ENCODE data around the gene RNF208.

RNF208 gene

DNA sequence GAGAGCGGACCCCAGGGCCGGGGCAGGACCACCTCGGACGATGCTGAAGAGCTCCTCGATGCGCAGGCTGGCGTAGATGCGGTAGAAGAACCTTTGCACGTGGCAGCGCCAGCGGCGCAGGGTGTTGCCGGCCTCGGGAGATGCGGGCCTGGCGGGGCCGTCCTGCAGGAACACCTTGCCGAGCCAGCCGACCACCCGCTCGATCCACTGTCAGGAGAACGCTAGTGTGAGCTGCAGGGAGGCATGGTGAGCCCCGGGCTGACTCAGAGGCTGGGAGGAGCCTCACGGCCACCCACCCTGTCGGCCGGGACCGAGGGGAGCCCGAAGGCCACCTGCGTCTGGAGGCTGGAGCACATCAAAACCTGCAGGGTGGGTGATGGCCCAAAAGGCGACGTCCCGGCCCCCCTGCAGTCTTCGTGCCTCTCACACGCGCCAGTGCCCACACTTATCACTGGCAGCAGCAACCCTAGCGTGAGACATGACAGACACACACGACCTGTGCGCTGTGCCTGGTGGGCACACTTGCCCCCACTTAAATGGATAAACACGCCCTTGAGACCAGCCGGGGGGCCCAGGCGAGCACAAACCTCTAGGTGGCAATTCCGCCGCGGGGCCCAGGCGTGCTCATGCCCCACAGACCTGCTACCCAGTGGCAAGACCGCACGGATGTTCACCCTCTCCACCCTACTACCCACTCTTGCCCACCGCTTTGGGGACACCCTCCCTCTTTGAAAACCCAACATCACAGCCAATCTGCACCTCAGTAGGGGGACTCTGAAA is 37.0 kb downstream of the RNF208 start:
- in situ Hi-C loops (cut with MboI; ENCODE audit: low pct_unique_long_range_greater_than_20kb, low sequenced_read_pairs) = no loop called here
- DNase-seq = no peak

DNA sequence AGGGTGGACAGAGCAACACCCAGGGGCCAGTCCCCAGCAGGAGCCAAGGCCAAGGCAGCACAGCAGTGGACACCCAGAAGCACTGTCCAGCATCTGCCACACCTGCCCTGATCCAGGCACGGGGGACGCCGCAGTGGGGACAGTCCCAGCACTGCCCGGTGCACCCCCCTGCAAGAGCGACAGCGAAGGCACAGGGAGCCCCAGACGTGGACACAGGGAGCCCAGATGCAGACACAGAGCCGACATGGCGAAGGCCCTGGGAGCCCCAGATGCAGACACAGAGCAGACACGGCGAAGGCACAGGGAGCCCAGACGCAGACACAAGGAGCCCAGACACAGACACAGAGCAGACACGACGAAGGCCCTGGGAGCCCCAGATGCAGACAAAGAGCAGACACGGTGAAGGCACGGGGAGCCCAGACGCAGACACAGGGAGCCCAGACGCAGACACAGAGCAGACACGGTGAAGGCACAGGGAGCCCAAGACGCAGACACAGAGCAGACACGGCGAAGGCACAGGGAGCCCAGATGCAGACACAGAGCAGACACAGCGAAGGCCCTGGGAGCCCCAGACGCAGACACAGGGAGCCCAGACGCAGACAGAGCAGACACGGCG is 38.0 kb downstream of the RNF208 start:
- DNase-seq = no peak
- in situ Hi-C loops (cut with MboI; ENCODE audit: low pct_unique_long_range_greater_than_20kb, low sequenced_read_pairs) = no loop called here

DNA sequence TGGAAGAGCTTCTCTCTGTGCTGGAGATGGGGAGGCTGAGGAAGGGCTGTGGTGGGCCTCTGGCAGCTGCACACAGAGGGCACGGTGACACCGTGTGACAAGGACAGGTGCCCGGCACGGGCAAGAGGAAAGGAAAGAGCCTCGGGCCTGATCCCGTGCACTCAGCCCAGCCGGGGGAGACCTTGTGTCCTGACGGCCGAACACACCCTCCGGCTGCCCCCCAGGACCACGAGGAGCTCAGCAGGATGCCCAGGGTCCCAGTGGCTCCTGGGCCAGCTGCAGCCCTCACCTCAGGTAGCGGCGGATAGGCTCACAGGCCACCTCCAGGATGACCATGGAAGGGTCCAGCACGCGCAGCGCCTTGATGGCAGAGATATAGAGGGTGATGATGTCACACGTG is 39.2 kb downstream of the RNF208 start:
- in situ Hi-C loops (cut with MboI; ENCODE audit: low pct_unique_long_range_greater_than_20kb, low sequenced_read_pairs) = no loop called here

DNA sequence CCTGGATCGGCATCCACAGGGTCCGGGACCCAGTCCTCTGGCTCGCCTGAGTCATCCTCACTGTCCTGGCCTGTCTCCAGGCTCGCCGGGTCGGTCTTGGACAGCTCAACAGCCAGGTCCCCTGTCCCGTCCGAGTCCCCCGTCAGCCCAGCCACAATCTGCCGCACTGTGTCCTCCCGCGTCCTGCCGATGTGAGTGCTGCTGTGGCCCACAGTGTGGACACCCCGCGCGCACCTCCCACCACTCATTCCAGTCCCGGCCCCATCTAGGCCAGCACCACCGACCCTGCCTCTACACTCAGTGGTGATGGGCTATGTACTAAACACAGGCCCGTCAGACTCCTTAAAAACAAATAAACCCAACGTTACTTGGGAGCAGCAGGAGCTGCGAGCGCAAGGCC is 40.4 kb downstream of the RNF208 start:
- DNase-seq = no peak
- in situ Hi-C loops (cut with MboI; ENCODE audit: low pct_unique_long_range_greater_than_20kb, low sequenced_read_pairs) = no loop called here

More for the DNA sequence above, 39.2 kb downstream of the RNF208 start:
- DNase-seq = no peak

DNA sequence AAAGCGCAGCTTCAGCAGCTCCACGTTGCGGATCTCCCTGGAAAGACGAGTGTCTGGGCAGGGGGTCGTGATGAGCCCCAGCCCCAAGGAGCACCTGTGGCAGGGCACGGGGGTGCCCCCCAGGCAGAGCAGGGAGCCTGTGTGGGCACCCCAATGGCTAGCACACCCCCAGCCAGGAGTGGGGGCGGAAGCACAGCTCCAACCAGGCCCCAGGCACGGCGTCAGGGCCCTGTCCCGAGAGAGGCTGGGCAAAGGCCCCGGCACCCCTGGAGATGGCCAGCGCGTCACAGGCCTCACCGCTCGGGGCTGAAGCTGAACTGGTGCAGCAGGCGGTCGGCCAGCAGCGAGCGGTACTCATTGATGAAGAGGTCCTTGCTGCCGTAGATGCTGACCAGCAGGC is 41.5 kb downstream of the RNF208 start:
- DNase-seq = no peak
- in situ Hi-C loops (cut with MboI; ENCODE audit: low pct_unique_long_range_greater_than_20kb, low sequenced_read_pairs) = no loop called here

DNA sequence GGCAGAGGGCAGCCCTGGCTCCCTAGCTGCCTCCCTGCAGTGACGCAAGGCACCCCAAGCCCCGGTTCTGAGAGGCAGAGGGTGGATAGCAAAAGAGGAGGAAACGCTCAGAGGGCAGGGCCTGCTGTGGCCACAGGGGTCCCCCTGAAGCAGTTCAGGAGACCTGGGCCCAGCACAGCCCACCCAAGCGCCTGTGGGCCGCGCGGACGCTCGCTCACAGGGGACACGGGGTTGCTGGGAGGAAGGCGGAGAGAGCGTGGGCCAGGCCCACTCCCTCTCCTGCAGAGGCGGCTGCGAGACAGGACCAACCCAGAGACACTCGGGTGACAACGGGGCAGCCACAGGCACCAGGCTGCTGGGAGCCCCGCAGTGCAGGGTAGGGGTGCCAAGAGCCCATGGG is 42.3 kb downstream of the RNF208 start:
- in situ Hi-C loops (cut with MboI; ENCODE audit: low pct_unique_long_range_greater_than_20kb, low sequenced_read_pairs) = no loop called here
- DNase-seq = no peak

DNA sequence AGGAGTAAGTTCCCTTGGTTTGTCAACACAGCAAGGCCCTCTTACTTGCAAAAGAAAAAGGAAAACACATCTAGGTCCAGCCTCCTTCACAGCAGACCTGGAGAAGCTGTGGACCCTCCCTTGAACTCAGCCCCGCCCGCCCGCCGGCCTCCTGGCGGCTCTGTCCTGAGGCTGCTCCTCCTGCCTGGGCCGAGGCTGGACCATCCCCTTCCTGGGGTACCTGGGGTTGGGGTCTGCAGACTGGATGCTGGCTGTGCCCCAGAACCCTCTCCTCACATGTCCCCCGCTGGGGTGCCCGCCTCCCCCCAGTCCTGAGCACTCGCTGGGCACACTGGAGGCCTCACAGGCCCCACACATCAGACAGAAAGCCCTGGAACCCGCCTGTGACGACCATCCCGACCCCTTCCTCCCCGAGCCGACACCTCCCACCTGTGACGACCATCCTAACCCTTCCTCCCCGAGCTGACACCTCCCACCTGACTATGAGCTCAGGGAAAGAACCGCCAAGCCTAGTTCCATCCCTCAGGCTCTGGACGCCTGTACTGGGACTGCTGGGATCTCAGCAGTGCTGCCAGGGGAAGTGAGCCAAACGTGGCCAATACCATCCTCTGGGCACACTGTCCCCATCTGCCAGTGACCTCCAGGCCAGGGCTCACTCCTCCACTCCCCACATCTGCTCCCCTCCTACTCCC is 43.0 kb downstream of the RNF208 start:
- no peak for DNase-seq
- in situ Hi-C loops (cut with MboI; ENCODE audit: low pct_unique_long_range_greater_than_20kb, low sequenced_read_pairs) = no loop called here

DNA sequence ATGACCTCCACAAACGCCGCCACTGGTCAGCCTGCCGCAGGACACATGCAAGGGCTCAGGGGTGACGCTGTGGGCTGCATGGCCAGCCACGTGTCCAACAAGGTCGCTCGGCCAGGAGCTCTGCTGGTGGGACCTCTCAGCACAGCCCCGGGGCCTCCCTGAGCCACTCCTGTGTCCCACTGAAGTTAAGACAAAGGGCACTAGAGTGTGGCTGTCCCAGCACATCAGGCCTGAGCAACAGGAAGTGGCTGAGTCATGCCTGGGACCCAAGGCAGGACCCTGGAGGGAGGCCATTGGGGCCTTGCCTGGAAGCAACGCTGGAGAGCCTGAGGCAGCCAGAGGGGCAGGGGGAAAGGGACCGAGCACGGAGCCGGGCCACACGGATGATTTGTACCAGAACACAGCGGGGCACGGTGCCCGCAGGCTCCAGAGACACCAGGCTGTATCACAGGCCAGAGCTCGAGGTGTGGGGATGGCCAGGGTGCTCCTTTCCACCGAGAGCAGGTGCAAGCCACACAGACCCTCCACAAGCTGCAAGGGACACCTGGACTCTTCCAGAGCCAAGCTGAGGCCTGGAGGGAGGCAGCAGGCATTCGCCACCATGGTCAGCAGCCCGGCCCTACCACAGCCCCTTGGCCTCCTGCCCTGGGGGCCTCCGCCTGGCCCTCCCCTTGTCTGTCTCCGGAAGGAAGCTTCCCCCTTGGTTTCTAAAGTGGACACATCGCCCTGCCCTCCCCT is 43.7 kb downstream of the RNF208 start:
- no peak for DNase-seq
- in situ Hi-C loops (cut with MboI; ENCODE audit: low pct_unique_long_range_greater_than_20kb, low sequenced_read_pairs) = no loop called here

DNA sequence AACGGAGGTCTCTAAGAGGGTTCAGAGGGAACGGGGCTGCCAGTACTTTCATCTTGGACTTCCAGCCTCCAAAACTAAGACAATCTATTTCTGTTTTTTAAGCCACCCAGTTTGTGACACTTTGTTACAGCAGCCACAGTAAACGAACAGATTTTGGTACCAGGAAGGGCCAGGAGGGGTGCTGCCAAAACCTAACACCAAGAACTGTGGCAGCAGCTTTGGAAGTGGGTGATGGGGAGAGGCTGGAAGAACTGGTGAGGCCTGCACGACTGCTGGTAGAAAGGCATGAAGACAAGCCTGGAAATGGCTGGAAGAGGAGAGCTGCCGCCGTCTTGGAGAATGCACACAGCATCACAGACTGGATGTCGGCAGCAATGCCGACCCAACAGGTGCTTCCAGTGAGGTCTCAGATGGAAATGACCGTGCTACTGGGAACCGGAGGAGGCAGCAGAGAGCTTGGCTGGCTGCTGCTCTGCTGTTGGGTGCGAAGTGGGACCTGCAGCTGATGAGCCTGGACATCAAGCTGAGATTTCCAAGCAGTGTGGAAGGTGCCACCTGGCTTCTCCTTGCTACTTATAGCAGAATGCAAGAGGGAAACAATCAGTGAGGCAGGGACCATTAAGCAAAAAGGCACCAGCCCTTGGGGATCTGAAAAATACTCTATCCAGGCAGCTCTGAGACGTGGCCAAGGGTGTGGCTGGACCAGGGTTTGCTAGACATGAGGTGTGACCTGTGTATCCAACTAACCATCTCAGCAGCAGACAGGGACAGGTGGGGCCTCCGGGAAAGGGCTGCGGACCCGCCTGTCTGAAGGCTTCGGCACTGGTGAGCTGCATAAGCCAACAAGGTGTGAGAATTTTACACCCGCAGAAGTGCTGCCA is 45.5 kb downstream of the RNF208 start:
- in situ Hi-C loops (cut with MboI; ENCODE audit: low pct_unique_long_range_greater_than_20kb, low sequenced_read_pairs) = no loop called here
- DNase-seq = peak; percentile 43

DNA sequence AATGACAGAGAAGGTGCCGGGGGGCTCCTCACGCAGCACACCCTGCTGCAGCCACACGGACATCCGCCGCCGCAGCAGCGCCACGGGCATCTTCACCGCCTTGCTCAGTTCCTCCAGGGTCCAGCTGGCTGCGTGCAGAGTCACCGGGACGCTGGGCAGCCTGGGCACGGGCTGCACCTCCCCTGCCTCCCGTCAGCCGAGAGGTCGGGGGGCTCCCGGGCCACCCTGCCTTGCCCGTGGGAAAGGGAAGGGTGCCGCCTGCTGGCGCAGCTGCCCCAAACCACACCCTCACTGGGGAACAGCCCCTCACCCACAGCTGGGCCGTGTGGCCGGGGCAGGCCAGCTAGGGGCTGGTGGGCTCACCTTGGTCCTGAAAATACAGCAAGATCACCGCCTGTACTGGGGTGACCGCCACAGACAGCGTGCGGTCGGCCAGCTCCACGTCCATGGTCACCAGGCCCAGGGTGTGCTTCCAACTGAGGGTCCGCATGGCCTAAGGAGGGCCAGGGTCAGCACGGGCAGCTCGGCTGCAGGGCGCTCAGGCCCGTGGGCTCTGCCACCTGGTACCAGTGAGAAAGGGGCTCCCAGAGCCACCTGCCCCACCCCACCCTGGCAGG is 46.6 kb downstream of the RNF208 start:
- in situ Hi-C loops (cut with MboI; ENCODE audit: low pct_unique_long_range_greater_than_20kb, low sequenced_read_pairs) = no loop called here
- no peak for DNase-seq

DNA sequence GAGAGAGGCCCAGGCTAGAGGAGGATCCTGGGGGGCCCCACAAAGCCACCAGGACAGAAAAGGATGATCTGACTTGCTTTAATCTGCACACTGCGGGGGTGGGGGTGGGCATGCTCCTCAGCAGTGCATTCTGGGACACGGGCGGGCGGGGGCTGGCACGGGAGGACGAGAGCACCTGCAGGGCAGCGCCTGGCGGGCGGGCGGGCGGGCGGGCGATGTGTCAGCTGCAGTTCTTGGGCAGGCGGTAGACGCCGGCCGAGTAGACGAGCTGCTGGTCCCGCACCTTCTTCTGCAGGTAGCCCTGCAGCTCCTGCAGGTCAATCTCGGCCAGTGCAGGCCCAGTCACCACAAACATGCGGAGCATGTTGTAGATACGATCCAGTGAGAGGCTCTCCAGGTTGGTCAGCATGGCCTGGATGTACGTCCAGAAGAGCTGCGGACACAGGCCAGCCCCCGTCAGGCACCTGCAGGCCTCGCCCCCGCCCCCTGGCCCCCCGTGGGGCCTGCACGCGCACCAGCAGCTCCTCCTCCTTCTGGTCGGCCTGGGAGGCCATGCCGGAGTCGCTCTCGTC is 47.2 kb downstream of the RNF208 start:
- DNase-seq = no peak

DNA sequence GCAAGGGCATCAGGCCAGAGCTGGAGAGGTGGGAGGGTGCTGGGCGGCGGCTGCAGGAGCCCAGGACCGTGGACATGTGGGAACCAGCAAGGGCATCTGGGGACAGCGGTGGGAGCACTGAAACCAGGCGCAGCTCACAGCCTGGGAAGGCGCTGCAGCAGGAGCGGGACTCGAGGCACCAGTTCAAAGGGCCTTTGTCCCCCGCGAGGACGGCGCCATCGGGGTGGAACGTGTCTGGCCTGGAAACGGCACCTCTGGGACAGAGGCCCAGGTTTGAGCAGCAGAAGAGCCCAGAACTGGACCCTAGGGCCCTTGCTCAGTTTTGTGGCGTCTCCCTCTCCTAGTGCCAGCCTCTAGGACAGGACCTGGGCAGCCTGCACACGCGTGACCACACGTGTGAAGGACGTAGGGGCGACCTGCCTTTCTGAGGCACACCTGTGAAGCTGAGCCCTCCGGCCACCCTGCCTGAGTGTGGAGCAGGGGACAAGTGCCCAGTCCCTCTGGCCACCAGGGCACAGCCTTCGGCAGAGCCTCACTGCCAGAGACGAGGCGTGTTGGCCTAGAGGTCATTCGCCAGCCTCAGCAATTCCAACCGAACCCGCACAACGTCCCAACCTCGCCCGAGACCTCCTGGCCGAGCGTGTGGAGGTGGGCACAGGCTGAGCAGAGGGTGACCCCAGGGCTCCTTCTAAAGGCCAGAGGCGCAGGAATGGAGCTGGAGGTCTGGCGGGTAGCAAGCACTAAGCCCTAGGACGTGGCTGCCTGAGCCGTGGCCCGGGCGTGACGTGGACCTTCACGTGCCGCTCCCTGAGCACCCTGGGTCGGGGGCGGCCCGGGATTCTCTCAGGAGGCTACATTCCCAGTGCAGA is 48.0 kb downstream of the RNF208 start:
- in situ Hi-C loops (cut with MboI; ENCODE audit: low pct_unique_long_range_greater_than_20kb, low sequenced_read_pairs) = no loop called here
- no peak for DNase-seq

More for the DNA sequence above, 47.2 kb downstream of the RNF208 start:
- in situ Hi-C loops (cut with MboI; ENCODE audit: low pct_unique_long_range_greater_than_20kb, low sequenced_read_pairs) = no loop called here

DNA sequence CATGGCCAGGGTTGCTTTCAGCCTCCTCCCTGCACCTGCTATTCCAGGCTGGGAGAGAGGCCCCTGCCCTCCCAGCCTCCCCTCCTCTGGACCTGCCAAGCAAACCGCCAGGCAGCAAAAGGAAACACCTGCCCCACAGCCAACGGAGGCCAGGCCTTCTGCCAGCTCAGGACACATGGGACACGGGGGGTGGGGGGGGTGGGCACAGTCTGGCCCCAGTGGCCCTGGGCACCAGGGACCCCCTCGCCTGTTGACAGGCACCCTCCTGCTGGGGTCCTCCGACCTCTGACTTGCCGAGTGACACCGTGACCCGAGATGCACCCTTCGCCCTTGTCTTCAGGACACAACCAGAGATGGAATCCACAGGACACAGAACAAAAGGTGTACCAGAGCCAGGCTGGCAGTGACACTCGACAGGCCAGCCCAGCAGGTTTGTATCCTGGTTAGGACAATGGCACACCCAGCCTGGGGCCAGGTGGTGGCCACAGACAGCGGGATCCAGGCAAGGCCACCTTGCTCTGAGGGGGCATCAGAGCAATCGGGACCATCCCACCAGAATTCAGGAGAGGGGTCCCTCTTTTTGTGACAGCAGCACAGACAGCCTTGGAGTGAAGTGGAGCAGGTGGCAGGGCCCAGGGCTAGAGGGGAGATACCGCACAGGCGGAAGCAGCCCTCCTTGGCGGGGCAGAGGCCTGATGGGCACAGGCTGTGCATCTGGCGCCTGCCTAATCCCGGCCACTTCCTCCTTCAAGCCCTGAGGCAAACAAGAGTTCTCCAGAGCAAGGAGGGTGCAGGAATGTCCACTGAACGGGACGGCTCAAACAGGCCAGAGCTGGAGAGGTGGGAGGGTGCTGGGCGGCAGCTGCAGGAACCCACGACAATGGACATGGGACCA is 48.9 kb downstream of the RNF208 start:
- DNase-seq = peak; percentile 34
- in situ Hi-C loops (cut with MboI; ENCODE audit: low pct_unique_long_range_greater_than_20kb, low sequenced_read_pairs) = no loop called here

DNA sequence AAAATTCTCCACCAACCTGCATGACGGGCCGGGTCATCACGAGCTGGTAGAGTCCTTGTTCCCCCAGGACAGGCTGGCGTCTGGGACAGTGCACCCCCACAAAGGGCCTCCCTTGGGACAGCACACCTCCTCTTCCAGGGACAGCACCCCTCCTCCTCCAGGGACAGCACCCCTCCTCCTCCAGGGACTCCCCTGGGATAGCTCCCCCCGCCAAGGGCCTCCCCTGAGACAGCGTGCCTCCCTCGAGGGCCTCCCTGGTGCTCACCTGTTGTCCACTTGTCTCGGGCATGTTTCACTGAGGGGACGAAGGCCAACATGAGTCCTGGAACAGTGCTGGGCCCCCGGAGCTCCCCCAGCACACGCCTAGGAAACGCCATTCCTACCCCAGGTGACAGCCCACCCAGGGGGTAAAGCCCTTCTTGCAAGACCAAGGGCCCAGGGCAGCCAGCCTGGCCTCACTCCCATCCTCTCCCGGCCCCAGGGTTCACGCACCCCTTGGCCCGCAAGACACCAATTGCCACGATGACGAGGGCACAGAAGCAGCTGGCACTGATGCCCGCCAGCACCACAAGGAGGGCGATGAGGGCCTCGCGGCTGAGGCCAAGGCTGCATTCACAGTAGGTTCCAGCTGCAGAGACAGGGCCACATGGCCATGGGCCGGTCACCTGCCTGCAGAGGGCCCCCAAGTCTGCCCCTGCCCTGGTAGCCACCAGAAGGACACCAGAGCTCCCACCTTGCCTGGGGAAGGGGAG is 50.7 kb downstream of the RNF208 start:
- in situ Hi-C loops (cut with MboI; ENCODE audit: low pct_unique_long_range_greater_than_20kb, low sequenced_read_pairs) = no loop called here

DNA sequence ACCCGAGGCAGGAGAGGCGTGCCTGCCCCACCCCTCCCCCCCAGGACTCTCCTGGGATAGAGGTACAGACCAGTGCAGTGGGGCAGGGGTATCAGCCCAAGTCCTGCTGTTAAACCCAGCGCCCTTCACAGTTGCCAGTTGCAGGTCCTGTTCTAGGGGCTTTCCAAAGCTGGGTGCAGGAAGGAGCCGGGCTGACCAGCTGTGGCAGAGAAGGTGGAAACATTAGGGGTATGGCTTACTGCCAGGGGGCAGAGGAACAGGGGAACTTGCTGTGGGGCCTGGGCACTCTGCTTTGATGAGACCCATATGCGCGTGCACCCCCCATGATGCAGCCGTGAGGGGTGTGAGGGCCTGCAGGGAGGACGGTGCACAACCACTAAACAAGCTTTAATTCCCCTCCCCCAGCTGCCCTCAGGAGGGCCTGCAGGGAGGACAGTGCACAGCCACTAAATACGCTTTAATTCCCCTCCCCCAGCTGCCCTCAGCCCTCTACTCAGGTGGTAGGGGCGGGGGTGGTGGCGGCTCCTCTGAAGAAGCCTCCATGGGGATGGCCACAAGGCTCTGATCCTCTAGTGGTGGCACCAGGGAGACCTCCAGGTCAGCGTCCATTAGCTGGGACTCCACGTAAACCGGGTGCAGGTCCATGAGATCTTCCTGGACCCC is 51.4 kb downstream of the RNF208 start:
- in situ Hi-C loops (cut with MboI; ENCODE audit: low pct_unique_long_range_greater_than_20kb, low sequenced_read_pairs) = no loop called here
- no peak for DNase-seq

More for the DNA sequence above, 50.7 kb downstream of the RNF208 start:
- no peak for DNase-seq

Measured in KBM-7 (cell line).